Inferior parietal cortex (tissue), 1 donor: ENCODE measurements around the gene MRPL23.
"Not testable (repeated sequence)": the region's sequence is repeated elsewhere in the genome, so short reads cannot be mapped to it uniquely, and the experiment has no call there.

ENCODE experiments used
- DNase-seq: peaks from one replicate; pipeline ENCODE4 v3.0.0-alpha.2; 2016; ENCODE audit errors: extremely low spot score

MRPL23 gene

GRCh38 chr11:1933416-1934334 lies 13.5 kb upstream of the MRPL23 start:
- no peak for DNase-seq

GRCh38 chr11:1934335-1935155 lies 12.6 kb upstream of the MRPL23 start:
- DNase-seq, result no peak

- no peak for DNase-seq
These were observed 11.7 kb upstream of the MRPL23 start for GRCh38 chr11:1935156-1936071.

GRCh38 chr11:1936072-1936780 lies 10.9 kb upstream of the MRPL23 start:
- no peak for DNase-seq

GRCh38 chr11:1936781-1937615 lies 10.1 kb upstream of the MRPL23 start:
- no peak for DNase-seq

GRCh38 chr11:1937616-1938342 lies 9.4 kb upstream of the MRPL23 start:
- no peak for DNase-seq

GRCh38 chr11:1938343-1939005 lies 8.7 kb upstream of the MRPL23 start:
- DNase-seq, result no peak

- no peak for DNase-seq
These were observed 8.0 kb upstream of the MRPL23 start for GRCh38 chr11:1939006-1939625.

- DNase-seq, result not testable (repeated sequence)
These were observed 7.3 kb upstream of the MRPL23 start for GRCh38 chr11:1939788-1940187.

- no peak for DNase-seq
These were observed 4.4 kb upstream of the MRPL23 start for GRCh38 chr11:1942558-1943260.

GRCh38 chr11:1943576-1943975 lies 3.6 kb upstream of the MRPL23 start:
- DNase-seq, result no peak

GRCh38 chr11:1943977-1944376 lies 3.2 kb upstream of the MRPL23 start:
- DNase-seq, result no peak

GRCh38 chr11:1947592-1948237 lies 583 bp downstream of the MRPL23 start:
- DNase-seq, result no peak

- DNase-seq, result no peak
These were observed 1.3 kb downstream of the MRPL23 start for GRCh38 chr11:1948389-1948788.

GRCh38 chr11:1949302-1949701 lies 2.2 kb downstream of the MRPL23 start:
- DNase-seq, result no peak

- DNase-seq, result no peak
These were observed 2.8 kb downstream of the MRPL23 start for GRCh38 chr11:1949922-1950321.

GRCh38 chr11:1952806-1953482 lies 5.8 kb downstream of the MRPL23 start:
- DNase-seq, result no peak
